Measurements from ENCODE around the gene STXBP3.

DNA sequence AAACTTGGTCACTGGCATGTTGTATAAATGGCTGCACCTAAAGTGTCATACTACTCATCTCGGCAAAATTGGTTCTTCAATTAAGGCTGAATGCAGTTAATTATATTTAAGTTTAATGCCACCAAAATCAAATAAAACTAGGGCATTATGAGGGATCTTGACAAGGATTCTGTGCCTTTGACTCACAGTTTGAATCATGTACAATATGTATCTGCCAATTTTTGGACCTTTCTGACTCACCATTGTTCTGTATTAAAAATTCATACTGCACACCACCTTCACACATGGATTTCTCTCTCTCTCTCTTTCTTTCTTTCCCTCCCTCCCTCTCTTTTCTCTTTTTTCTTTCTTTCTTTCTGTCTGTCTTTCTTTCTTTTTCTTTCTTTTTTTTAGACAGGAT lies 14.1 kb upstream of the STXBP3 start:
- TF ChIP-seq, protein P1, sequence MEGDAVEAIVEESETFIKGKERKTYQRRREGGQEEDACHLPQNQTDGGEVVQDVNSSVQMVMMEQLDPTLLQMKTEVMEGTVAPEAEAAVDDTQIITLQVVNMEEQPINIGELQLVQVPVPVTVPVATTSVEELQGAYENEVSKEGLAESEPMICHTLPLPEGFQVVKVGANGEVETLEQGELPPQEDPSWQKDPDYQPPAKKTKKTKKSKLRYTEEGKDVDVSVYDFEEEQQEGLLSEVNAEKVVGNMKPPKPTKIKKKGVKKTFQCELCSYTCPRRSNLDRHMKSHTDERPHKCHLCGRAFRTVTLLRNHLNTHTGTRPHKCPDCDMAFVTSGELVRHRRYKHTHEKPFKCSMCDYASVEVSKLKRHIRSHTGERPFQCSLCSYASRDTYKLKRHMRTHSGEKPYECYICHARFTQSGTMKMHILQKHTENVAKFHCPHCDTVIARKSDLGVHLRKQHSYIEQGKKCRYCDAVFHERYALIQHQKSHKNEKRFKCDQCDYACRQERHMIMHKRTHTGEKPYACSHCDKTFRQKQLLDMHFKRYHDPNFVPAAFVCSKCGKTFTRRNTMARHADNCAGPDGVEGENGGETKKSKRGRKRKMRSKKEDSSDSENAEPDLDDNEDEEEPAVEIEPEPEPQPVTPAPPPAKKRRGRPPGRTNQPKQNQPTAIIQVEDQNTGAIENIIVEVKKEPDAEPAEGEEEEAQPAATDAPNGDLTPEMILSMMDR (IDR thresholded peaks at IDR 0.05): no peak
- TF ChIP-seq POLR2A (IDR thresholded peaks at IDR 0.05) (no peak), EP300 (IDR thresholded peaks at IDR 0.05) (no peak)

Measured in tibial nerve (tissue), 4 donors.